Measurements from ENCODE around the gene MACROD2. TPM values are rescaled to one million over a fixed set of nuclear protein-coding genes. Genes with fewer than 3 reads are reported as not detected.

The MACROD2 gene
- total RNA-seq, 4 donors from 2014 or later = 8.7 to 17.8 (median 10.8) TPM

DNA sequence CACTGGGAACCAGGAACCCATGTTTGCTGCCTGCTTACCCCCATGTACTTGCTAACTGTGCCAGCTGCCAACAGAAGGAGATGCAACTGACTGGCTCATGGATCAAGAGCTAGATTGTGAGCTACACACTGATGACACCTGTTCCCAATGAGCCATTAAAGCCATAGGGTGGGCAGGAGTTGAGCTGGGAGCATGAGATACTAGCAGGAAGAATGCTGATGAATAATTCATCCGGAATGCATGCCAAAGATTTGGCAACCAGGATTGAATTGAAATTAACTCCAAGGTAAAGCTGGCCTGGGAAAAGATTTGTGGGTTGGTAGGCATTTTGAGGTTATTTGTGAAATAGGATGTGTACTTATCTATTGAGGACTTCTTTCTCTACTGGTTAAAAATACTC, 1946.8 kb downstream of the MACROD2 start:
- H3K27me3 ChIP-seq = no peaks in the 10 kb centered on the region
- DNase-seq = no peak
- WGBS, 2 donors = 6 to 38% methylated on average over 1 of the region's 1 CpG
- no peak for TF ChIP-seq POLR2A (IDR thresholded peaks at IDR 0.05)
- TF ChIP-seq, protein P1, sequence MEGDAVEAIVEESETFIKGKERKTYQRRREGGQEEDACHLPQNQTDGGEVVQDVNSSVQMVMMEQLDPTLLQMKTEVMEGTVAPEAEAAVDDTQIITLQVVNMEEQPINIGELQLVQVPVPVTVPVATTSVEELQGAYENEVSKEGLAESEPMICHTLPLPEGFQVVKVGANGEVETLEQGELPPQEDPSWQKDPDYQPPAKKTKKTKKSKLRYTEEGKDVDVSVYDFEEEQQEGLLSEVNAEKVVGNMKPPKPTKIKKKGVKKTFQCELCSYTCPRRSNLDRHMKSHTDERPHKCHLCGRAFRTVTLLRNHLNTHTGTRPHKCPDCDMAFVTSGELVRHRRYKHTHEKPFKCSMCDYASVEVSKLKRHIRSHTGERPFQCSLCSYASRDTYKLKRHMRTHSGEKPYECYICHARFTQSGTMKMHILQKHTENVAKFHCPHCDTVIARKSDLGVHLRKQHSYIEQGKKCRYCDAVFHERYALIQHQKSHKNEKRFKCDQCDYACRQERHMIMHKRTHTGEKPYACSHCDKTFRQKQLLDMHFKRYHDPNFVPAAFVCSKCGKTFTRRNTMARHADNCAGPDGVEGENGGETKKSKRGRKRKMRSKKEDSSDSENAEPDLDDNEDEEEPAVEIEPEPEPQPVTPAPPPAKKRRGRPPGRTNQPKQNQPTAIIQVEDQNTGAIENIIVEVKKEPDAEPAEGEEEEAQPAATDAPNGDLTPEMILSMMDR (IDR thresholded peaks at IDR 0.05) = no peak
- H3K9me3 ChIP-seq = no peaks in the 10 kb centered on the region
- no peak overlapping the region for H3K27ac ChIP-seq
- intact Hi-C loops (cut with DNase I) = no loop called here
- no peaks in the 10 kb centered on the region for H3K4me1 ChIP-seq
- no peaks in the 10 kb centered on the region for H3K36me3 ChIP-seq
- no peak overlapping the region for H3K4me3 ChIP-seq (replicated peaks in 1 of 3)

DNA sequence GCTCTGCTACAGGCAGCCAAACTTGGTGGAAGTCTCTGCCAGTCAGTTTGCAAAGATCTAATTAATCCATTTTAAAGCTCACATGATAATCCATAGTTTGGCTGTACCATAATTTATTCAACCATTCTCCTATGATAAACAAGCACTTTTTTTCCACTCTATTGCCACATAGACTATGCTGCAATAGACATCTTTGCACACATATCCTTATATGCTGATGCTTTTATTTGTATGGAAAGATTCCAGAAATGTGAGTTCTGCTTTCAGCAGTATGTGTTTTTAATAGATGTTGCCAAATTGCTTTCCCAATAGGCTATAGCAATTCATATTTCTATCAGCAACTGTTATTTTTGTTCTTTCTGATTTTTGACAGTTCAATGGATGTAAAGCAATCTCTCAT, 1950.0 kb downstream of the MACROD2 start:
- Histone ChIP-seq H3K36me3 (no peaks in the 10 kb centered on the region), H3K27me3 (no peaks in the 10 kb centered on the region), H3K4me3 (replicated peaks in 1 of 3) (no peak overlapping the region), H3K4me1 (no peaks in the 10 kb centered on the region), H3K9me3 (no peaks in the 10 kb centered on the region), H3K27ac (no peak overlapping the region)
- no peak for DNase-seq
- intact Hi-C loops (cut with DNase I) = no loop called here
- no peak for TF ChIP-seq POLR2A (IDR thresholded peaks at IDR 0.05)
- TF ChIP-seq, protein P1 (IDR thresholded peaks at IDR 0.05) = no peak

DNA sequence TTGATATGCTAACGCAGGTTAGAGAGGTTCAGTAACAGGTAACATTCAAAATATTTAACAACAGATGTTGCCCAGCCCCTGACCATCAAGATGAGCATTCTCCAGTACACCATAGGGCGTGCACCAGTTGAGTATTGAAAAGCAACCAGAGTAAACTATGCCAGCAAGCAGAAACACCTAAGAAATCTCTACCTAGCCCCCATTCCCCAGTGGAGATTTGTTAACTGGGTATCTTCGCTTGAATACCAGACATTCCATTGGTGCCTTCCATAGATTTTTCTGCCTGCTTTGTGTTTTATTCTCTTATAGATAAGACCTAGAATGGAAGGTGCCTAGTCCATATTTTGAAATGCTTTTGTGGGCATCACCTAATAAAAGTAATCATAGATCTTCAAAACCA, 1954.1 kb downstream of the MACROD2 start:
- DNase-seq = no peak
- Histone ChIP-seq H3K27ac (no peak overlapping the region), H3K4me1 (no peaks in the 10 kb centered on the region), H3K9me3 (no peaks in the 10 kb centered on the region), H3K4me3 (replicated peaks in 1 of 3) (no peak overlapping the region), H3K36me3 (no peaks in the 10 kb centered on the region), H3K27me3 (no peaks in the 10 kb centered on the region)
- WGBS, 2 donors = 90 to 94% methylated on average over 3 of the region's 3 CpGs
- no peak for TF ChIP-seq POLR2A (IDR thresholded peaks at IDR 0.05)
- TF ChIP-seq, protein P1 (IDR thresholded peaks at IDR 0.05) = no peak
- intact Hi-C loops (cut with DNase I) = no loop called here

DNA sequence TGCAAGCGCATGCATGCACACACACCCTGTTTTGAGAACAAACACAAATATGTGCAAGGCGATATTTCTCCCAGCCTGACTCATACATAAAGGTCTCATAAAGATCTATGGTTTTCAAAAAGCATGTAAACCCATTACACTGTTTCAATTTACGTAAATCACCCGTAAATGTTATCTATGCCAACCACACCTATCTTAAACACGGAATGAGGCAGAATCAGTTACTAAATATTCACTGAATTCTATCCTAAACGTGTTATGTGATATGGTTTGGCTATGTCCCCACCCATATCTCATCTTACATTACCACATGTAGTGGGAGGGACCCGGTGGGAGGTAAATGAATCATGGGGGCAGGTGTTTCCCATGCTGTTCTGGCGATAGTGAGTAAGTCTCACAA, 1956.3 kb downstream of the MACROD2 start:
- WGBS, 2 donors = 91 to 92% methylated on average over 8 of the region's 8 CpGs

DNA sequence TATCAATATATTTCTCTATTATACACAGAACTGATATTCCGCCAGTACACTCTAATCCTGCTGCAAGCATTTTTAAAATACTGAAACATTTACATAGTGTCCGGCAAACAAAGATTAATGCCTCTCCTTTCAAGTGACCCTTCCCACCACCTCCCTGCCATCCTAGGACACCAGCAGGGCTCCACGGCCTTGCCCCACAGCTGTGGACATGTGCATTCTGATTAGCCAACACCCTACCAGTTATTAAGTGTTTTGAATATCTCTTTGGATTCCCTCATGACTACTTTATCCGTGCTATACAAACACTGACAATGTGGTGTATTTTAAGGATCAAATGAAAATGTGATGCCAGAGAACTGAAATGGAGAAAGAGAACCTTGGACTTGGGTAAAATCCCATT, 1962.8 kb downstream of the MACROD2 start:
- H3K9me3 ChIP-seq = no peaks in the 10 kb centered on the region
- intact Hi-C loops (cut with DNase I) = no loop called here
- 93 to 95% methylated on average over 4 of the region's 4 CpGs for WGBS, 2 donors
- H3K27me3 ChIP-seq = no peaks in the 10 kb centered on the region
- TF ChIP-seq, protein P1 (IDR thresholded peaks at IDR 0.05) = no peak
- no peak for TF ChIP-seq POLR2A (IDR thresholded peaks at IDR 0.05)
- no peaks in the 10 kb centered on the region for H3K4me1 ChIP-seq
- no peak overlapping the region for H3K27ac ChIP-seq
- no peak for DNase-seq
- H3K36me3 ChIP-seq = no peaks in the 10 kb centered on the region
- no peak overlapping the region for H3K4me3 ChIP-seq (replicated peaks in 1 of 3)

More for the DNA sequence above, 1956.3 kb downstream of the MACROD2 start:
- TF ChIP-seq, protein P1 (IDR thresholded peaks at IDR 0.05) = no peak
- TF ChIP-seq POLR2A (IDR thresholded peaks at IDR 0.05) = no peak
- intact Hi-C loops (cut with DNase I) = no loop called here
- no peak overlapping the region for H3K4me3 ChIP-seq (replicated peaks in 1 of 3)
- no peaks in the 10 kb centered on the region for H3K4me1 ChIP-seq
- DNase-seq = no peak
- no peaks in the 10 kb centered on the region for H3K9me3 ChIP-seq
- H3K27ac ChIP-seq = no peak overlapping the region
- no peaks in the 10 kb centered on the region for H3K36me3 ChIP-seq
- H3K27me3 ChIP-seq = no peaks in the 10 kb centered on the region
